Esophagus squamous epithelium (tissue), 5 donors: ENCODE data around the gene HSDL2. TPM values are rescaled to one million over a fixed set of nuclear protein-coding genes. Genes with fewer than 3 reads are reported as not detected.
A peak's percentile ranks its signal among the peaks of the same experiment; 100 is the strongest.

Source experiments
- DNase-seq: peaks from one replicate; lab custom pipeline; 2025; lab: John Stamatoyannopoulos, UW
- H3K27ac ChIP-seq, 4 donors: fragments of 200-600 bp; sonication (generic); one replicate each; pipeline ENCODE4 v1.5.1; 2016 to 2019; ENCODE audit warnings: mild to moderate bottlenecking in 1 of 4
- H3K27me3 ChIP-seq, 4 donors: fragments of 200-600 bp; sonication (generic); 1 replicate in 3 of 4; 2 replicates in 1 of 4; pipeline versions ENCODE4 v1.5.1 to v1.6.0; 2017 to 2021; ENCODE audit warnings: antibody characterized with exemption in 1 of 4
- H3K36me3 ChIP-seq, 3 donors: fragments of 200-600 bp; sonication (generic); one replicate each; pipeline ENCODE4 v1.5.1; 2016 to 2019
- H3K4me1 ChIP-seq, 3 donors: fragments of 200-600 bp; sonication (generic); one replicate each; pipeline ENCODE4 v1.5.1; 2017 to 2019
- H3K4me3 ChIP-seq, 4 donors: fragments of 200-600 bp; sonication (generic); 1 replicate in 3 of 4; 2 replicates in 1 of 4; pipeline ENCODE4 v1.5.1; 2016 to 2019; ENCODE audit warnings: mild to moderate bottlenecking in 2 of 4, moderate library complexity in 1 of 4
- H3K9me3 ChIP-seq, 3 donors: fragments of 200-600 bp; sonication (generic); one replicate each; pipeline ENCODE4 v1.5.1; 2016 to 2019
- CTCF ChIP-seq, 6 experiments: fragments of 450-650 bp in 4 of 6; fragments of 200-600 bp in 2 of 6; sonication (generic) in 2 of 6; IDR thresholded peaks; one replicate each; pipeline ENCODE4 v1.5.1; 2016 to 2019; ENCODE audit warnings: antibody characterized with exemption in 6 of 6, mild to moderate bottlenecking in 4 of 6, moderate library complexity in 4 of 6
- POLR2A ChIP-seq, 4 donors: fragments of 450-650 bp; IDR thresholded peaks; one replicate each; pipeline ENCODE4 v1.6.1; 2017; ENCODE audit warnings: antibody characterized with exemption in 4 of 4, mild to moderate bottlenecking in 4 of 4, moderate library complexity in 3 of 4
- WGBS, 2 donors: methylation state at CpG; one replicate each; pipeline ENCODE4 v1.1.5; 2018; 5-methylcytosine and 5-hydroxymethylcytosine counted together
- intact Hi-C: fragments of 100-400 bp; cut with DNase I; formaldehyde crosslinking; loops from one replicate; pipeline ENCODE4 v1.15.0; 2022
- total RNA-seq, 4 donors: library from RNA; depleted of rRNA; stranded (reverse); fragments of >200 nt; gene quantifications; one replicate each; pipeline ENCODE4 v1.1.0, GENCODE V29; 2016
- donor health status: DM: yes; HTN: yes; CAD: no.

The HSDL2 gene
- total RNA-seq, 4 donors from 2014 or later, result 18.5 to 49.4 (median 36.0) TPM

- Histone ChIP-seq H3K9me3 (no peaks in the 10 kb centered on the region), H3K27ac (no peak overlapping the region), H3K36me3 (no peaks in the 10 kb centered on the region), H3K4me3 (no peak overlapping the region), H3K4me1 (peaks cover 0 to 3% (median under 1%) of the 10 kb centered on the region in 3 donors), H3K27me3 (no peaks in the 10 kb centered on the region)
- TF ChIP-seq POLR2A (IDR thresholded peaks at IDR 0.05) (no peak), CTCF (IDR thresholded peaks at IDR 0.05) (no peak)
- DNase-seq, result no peak
- intact Hi-C loops, result no loop called here
- 38 to 67% methylated on average over 1 of the region's 1 CpG for WGBS, 2 donors
Observed at GRCh38 chr9:112354081-112354743, 25.7 kb upstream of the HSDL2 start.

- H3K4me3 ChIP-seq, result no peak overlapping the region
- intact Hi-C loops, result loop anchor here (5.0 kb wide), 1 partner anchor 258 kb away; no protein-coding TSS in a partner anchor
- H3K4me1 ChIP-seq, result peaks cover 0 to 3% (median 0%) of the 10 kb centered on the region in 3 donors
- no peaks in the 10 kb centered on the region for H3K9me3 ChIP-seq
- TF ChIP-seq POLR2A (IDR thresholded peaks at IDR 0.05), result no peak
- TF ChIP-seq CTCF (IDR thresholded peaks at IDR 0.05), result no peak
- DNase-seq, result no peak
- WGBS, 2 donors, result 34 to 71% methylated on average over 4 to 8 of the region's 8 CpGs
- H3K36me3 ChIP-seq, result no peaks in the 10 kb centered on the region
- no peak overlapping the region for H3K27ac ChIP-seq
- H3K27me3 ChIP-seq, result no peaks in the 10 kb centered on the region
Observed at GRCh38 chr9:112355427-112355897, 24.4 kb upstream of the HSDL2 start.

GRCh38 chr9:112360047-112360804 lies 19.7 kb upstream of the HSDL2 start:
- no peak overlapping the region for H3K4me3 ChIP-seq
- intact Hi-C loops, result loop anchor here (10.0 kb wide), 1 partner anchor 605 kb away; no protein-coding TSS in a partner anchor
- H3K36me3 ChIP-seq, result no peaks in the 10 kb centered on the region
- H3K9me3 ChIP-seq, result no peaks in the 10 kb centered on the region
- DNase-seq, result no peak
- 56 to 60% methylated on average over 5 of the region's 5 CpGs for WGBS, 2 donors
- peaks cover 0 to 4% (median 3%) of the 10 kb centered on the region in 3 donors for H3K4me1 ChIP-seq
- H3K27me3 ChIP-seq, result no peaks in the 10 kb centered on the region
- TF ChIP-seq CTCF (IDR thresholded peaks at IDR 0.05), result no peak
- TF ChIP-seq POLR2A (IDR thresholded peaks at IDR 0.05), result no peak
- H3K27ac ChIP-seq, result no peak overlapping the region

GRCh38 chr9:112361601-112362000 lies 18.3 kb upstream of the HSDL2 start:
- 9 to 10% methylated on average over 4 of the region's 4 CpGs for WGBS, 2 donors
- DNase-seq, result no peak
- TF ChIP-seq CTCF (IDR thresholded peaks at IDR 0.05) (peak; percentile 40 to 74 (median 57)), POLR2A (IDR thresholded peaks at IDR 0.05) (no peak)

More at GRCh38 chr9:112361601-112362000, 18.3 kb upstream of the HSDL2 start:
- no peak overlapping the region for H3K27ac ChIP-seq
- no peaks in the 10 kb centered on the region for H3K9me3 ChIP-seq
- H3K4me3 ChIP-seq, result no peak overlapping the region
- H3K36me3 ChIP-seq, result no peaks in the 10 kb centered on the region
- intact Hi-C loops, result loop anchor here (10.0 kb wide), 1 partner anchor 607 kb away; no protein-coding TSS in a partner anchor
- H3K4me1 ChIP-seq, result peaks cover 0 to 4% (median 3%) of the 10 kb centered on the region in 3 donors
- no peaks in the 10 kb centered on the region for H3K27me3 ChIP-seq
